ENCODE data around the gene KLHL28.

The KLHL28 gene

GRCh38 chr14:44961554-44962333, at the start of gene KLHL28, which contains the start of gene TOGARAM1:
TSS of gene KLHL28 (minus strand) at chr14:44961947. CDS start at chr14:44945928, 16,019 bp downstream.
TSS of gene TOGARAM1 (plus strand) at chr14:44962190. CDS start at chr14:44962422, 232 bp downstream.
- DNase-seq = peak; percentile 99

- no peak for DNase-seq
Observed at GRCh38 chr14:45003924-45004323, 42.2 kb upstream of the KLHL28 start.

GRCh38 chr14:44995770-44996294, 34.1 kb upstream of the KLHL28 start:
- no peak for DNase-seq

GRCh38 chr14:44995196-44995595, 33.4 kb upstream of the KLHL28 start:
- no peak for DNase-seq

- DNase-seq = no peak
Observed at GRCh38 chr14:44990533-44990932, 28.8 kb upstream of the KLHL28 start.

GRCh38 chr14:44989497-44990440, 28.0 kb upstream of the KLHL28 start:
- DNase-seq = no peak

- no peak for DNase-seq
Observed at GRCh38 chr14:44988694-44989093, 26.9 kb upstream of the KLHL28 start.

- no peak for DNase-seq
Observed at GRCh38 chr14:44982594-44982993, 20.8 kb upstream of the KLHL28 start.

GRCh38 chr14:44981198-44981597, 19.5 kb upstream of the KLHL28 start:
- no peak for DNase-seq

- DNase-seq = no peak
Observed at GRCh38 chr14:44979740-44980356, 18.1 kb upstream of the KLHL28 start.

GRCh38 chr14:44979273-44979672, 17.5 kb upstream of the KLHL28 start:
- no peak for DNase-seq

GRCh38 chr14:44971459-44971858, 9.7 kb upstream of the KLHL28 start:
- DNase-seq = no peak

GRCh38 chr14:44970907-44971306, 9.2 kb upstream of the KLHL28 start:
- DNase-seq = no peak

- no peak for DNase-seq
Observed at GRCh38 chr14:44968714-44969113, 7.0 kb upstream of the KLHL28 start.

GRCh38 chr14:44966601-44967336, 5.0 kb upstream of the KLHL28 start:
- no peak for DNase-seq

GRCh38 chr14:44963775-44964380, 2.1 kb upstream of the KLHL28 start:
- peak; percentile 34 for DNase-seq

- DNase-seq = no peak
Observed at GRCh38 chr14:44963044-44963528, 1.3 kb upstream of the KLHL28 start.

- DNase-seq = peak; percentile 56
Observed at GRCh38 chr14:44962334-44963043, 742 bp upstream of the KLHL28 start.

GRCh38 chr14:44961151-44961553, 595 bp downstream of the KLHL28 start:
- peak; percentile 38 for DNase-seq

GRCh38 chr14:44960646-44961045, 1.1 kb downstream of the KLHL28 start:
- DNase-seq = no peak

GRCh38 chr14:44960146-44960545, 1.6 kb downstream of the KLHL28 start:
- no peak for DNase-seq
